ENCODE measurements around the gene KRT3.

GRCh38 chr12:52795694-52796428, at the start of gene KRT3:
- TF ChIP-seq CHD1 (IDR thresholded peaks at IDR 0.05; ENCODE audit: low read depth, low read length): no peak
- TF ChIP-seq YY1 (IDR thresholded peaks at IDR 0.05; ENCODE audit: low read depth, low read length): no peak
- TF ChIP-seq CTCF (IDR thresholded peaks at IDR 0.05 in 2 of 3, conservative IDR thresholded peaks at IDR 0.05 in 1 of 3; ENCODE audit: control insufficient read depth in 2 of 3, extremely low read depth in 1 of 3, insufficient read depth in 1 of 3, low read depth in 3 of 3, low read length in 3 of 3): no peak
- TF ChIP-seq ZZZ3 (IDR thresholded peaks at IDR 0.05; ENCODE audit: control insufficient read depth, insufficient read length, low read depth): no peak
- no peak for TF ChIP-seq SP1 (IDR thresholded peaks at IDR 0.05; ENCODE audit: low read depth, low read length)
- no peak for TF ChIP-seq ZSCAN29 (IDR thresholded peaks at IDR 0.05)

Measured in GM12878 (cell line).